ENCODE data around the gene PANK1. TPM values are rescaled to one million over a fixed set of nuclear protein-coding genes. Genes with fewer than 3 reads are reported as not detected.

Gene PANK1
- total and polyA plus RNA-seq, 9 of the 15 experiments (the other 6 are each of a cell fraction or from before 2014, with no cell fraction given), result 1.7 to 10.7 (median 6.5) TPM

DNA sequence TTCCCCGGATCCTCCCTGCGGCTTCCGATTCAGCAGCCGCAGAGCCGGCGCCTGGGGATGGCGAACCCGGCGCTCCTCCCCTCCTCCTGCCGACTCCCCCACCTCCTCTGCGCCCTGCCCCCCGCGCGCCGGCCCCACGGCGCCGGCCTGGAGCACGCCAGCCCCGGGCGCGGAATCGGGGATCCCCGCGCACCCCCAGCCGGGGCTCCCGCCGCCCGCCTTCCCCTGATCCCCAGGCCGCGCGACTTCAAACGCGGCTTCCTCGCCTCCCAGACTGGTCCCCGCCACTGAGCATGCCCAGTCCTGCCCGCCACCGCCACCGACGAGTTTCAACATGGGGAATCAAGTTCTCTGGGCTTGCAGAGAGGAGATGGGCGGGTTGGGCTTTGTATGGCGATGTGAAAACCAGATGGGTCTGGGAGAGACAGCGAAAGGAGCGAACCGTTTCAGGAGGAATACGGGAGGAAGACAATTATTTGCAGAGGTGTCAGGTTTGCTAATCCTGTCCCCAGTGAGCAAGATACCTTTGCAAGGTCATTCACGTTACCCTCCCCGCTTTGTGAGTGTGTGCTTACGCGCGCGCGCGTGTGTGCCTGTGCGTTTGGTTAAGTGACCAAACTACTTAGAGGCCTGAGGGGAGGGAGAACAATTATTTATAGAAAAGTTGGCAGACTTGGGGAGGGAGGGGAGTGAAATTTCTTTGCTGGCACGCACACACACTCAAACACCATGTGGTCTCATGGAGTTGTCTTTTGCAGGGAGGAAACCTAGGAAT lies at the start of gene PANK1 (continued):
- TF ChIP-seq ZNF311 (CRISPR knock-in tag; IDR thresholded peaks at IDR 0.05) (no peak), CREM (IDR thresholded peaks at IDR 0.05; ENCODE audit: low read depth) (peak; percentile 14; the same call in 1 of the 2 replicates), KDM2B (CRISPR knock-in tag; IDR thresholded peaks at IDR 0.05) (no peak), RAD21 (CRISPR knock-in tag; conservative IDR thresholded peaks at IDR 0.05 in 1 of 2, IDR thresholded peaks at IDR 0.05 in 1 of 2) (no peak), ZNF124 (CRISPR knock-in tag; IDR thresholded peaks at IDR 0.05) (no peak), NFRKB (IDR thresholded peaks at IDR 0.05; ENCODE audit: low read depth) (peak; percentile 77), YY1 (IDR thresholded peaks at IDR 0.05; ENCODE audit: borderline replicate concordance in 1 of 3, control insufficient read depth in 1 of 3, extremely low read depth in 1 of 3, insufficient read depth in 3 of 3, insufficient read length in 1 of 3, insufficient replicate concordance in 2 of 3, low read depth in 1 of 3, low read length in 2 of 3) (peak in 1 of 3 experiments; percentile 31), TCF3 (CRISPR knock-in tag; IDR thresholded peaks at IDR 0.05) (no peak), SRF (CRISPR knock-in tag; IDR thresholded peaks at IDR 0.05) (no peak), SMARCA4 (IDR thresholded peaks at IDR 0.05) (no peak), BHLHE40 (IDR thresholded peaks at IDR 0.05; ENCODE audit: low read length) (no peak)
- TF ChIP-seq, protein P1, sequence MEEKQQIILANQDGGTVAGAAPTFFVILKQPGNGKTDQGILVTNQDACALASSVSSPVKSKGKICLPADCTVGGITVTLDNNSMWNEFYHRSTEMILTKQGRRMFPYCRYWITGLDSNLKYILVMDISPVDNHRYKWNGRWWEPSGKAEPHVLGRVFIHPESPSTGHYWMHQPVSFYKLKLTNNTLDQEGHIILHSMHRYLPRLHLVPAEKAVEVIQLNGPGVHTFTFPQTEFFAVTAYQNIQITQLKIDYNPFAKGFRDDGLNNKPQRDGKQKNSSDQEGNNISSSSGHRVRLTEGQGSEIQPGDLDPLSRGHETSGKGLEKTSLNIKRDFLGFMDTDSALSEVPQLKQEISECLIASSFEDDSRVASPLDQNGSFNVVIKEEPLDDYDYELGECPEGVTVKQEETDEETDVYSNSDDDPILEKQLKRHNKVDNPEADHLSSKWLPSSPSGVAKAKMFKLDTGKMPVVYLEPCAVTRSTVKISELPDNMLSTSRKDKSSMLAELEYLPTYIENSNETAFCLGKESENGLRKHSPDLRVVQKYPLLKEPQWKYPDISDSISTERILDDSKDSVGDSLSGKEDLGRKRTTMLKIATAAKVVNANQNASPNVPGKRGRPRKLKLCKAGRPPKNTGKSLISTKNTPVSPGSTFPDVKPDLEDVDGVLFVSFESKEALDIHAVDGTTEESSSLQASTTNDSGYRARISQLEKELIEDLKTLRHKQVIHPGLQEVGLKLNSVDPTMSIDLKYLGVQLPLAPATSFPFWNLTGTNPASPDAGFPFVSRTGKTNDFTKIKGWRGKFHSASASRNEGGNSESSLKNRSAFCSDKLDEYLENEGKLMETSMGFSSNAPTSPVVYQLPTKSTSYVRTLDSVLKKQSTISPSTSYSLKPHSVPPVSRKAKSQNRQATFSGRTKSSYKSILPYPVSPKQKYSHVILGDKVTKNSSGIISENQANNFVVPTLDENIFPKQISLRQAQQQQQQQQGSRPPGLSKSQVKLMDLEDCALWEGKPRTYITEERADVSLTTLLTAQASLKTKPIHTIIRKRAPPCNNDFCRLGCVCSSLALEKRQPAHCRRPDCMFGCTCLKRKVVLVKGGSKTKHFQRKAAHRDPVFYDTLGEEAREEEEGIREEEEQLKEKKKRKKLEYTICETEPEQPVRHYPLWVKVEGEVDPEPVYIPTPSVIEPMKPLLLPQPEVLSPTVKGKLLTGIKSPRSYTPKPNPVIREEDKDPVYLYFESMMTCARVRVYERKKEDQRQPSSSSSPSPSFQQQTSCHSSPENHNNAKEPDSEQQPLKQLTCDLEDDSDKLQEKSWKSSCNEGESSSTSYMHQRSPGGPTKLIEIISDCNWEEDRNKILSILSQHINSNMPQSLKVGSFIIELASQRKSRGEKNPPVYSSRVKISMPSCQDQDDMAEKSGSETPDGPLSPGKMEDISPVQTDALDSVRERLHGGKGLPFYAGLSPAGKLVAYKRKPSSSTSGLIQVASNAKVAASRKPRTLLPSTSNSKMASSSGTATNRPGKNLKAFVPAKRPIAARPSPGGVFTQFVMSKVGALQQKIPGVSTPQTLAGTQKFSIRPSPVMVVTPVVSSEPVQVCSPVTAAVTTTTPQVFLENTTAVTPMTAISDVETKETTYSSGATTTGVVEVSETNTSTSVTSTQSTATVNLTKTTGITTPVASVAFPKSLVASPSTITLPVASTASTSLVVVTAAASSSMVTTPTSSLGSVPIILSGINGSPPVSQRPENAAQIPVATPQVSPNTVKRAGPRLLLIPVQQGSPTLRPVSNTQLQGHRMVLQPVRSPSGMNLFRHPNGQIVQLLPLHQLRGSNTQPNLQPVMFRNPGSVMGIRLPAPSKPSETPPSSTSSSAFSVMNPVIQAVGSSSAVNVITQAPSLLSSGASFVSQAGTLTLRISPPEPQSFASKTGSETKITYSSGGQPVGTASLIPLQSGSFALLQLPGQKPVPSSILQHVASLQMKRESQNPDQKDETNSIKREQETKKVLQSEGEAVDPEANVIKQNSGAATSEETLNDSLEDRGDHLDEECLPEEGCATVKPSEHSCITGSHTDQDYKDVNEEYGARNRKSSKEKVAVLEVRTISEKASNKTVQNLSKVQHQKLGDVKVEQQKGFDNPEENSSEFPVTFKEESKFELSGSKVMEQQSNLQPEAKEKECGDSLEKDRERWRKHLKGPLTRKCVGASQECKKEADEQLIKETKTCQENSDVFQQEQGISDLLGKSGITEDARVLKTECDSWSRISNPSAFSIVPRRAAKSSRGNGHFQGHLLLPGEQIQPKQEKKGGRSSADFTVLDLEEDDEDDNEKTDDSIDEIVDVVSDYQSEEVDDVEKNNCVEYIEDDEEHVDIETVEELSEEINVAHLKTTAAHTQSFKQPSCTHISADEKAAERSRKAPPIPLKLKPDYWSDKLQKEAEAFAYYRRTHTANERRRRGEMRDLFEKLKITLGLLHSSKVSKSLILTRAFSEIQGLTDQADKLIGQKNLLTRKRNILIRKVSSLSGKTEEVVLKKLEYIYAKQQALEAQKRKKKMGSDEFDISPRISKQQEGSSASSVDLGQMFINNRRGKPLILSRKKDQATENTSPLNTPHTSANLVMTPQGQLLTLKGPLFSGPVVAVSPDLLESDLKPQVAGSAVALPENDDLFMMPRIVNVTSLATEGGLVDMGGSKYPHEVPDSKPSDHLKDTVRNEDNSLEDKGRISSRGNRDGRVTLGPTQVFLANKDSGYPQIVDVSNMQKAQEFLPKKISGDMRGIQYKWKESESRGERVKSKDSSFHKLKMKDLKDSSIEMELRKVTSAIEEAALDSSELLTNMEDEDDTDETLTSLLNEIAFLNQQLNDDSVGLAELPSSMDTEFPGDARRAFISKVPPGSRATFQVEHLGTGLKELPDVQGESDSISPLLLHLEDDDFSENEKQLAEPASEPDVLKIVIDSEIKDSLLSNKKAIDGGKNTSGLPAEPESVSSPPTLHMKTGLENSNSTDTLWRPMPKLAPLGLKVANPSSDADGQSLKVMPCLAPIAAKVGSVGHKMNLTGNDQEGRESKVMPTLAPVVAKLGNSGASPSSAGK (IDR thresholded peaks at IDR 0.05), result peak; percentile 67; the same call in 1 of the 2 replicates
